Smooth muscle cell of trachea (primary cell): Measurements from ENCODE around the gene OIP5. TPM values are rescaled to one million over a fixed set of nuclear protein-coding genes. Genes with fewer than 3 reads are reported as not detected.

Experiments
- total RNA-seq: library from RNA; depleted of rRNA; stranded (reverse); fragments of >200 nt; gene quantifications from 2 replicates; pipeline ENCODE4 v1.2.1, GENCODE V29; 2014

The OIP5 gene
- total RNA-seq = 1.5 and 10.0 TPM in 2 replicates

GRCh38 chr15:41332194-41333025 lies at the start of gene OIP5, which contains the start of gene NUSAP1:
Gene OIP5, minus strand, starts transcription at chr15:41332591. Its CDS starts 30 bp downstream, at chr15:41332561.
Gene NUSAP1, plus strand, starts transcription at chr15:41332881. Its CDS starts 77 bp downstream, at chr15:41332958.

Other genes with a start within 250 kb of the OIP5 start
- gene INO80, start 216.3 kb downstream of the OIP5 start, total RNA-seq = 27.1 and 30.1 TPM in 2 replicates
- gene EXD1, start 101.8 kb downstream of the OIP5 start, total RNA-seq = under 0.01 TPM in 1 of 2 replicates, not detected in the other
- 83.0 and 115 TPM in 2 replicates for gene CHP1, start 101.3 kb downstream of the OIP5 start, total RNA-seq
- 9.1 and 107 TPM in 2 replicates for gene NUSAP1, start 290 bp upstream of the OIP5 start, total RNA-seq
- gene NDUFAF1, start 69.9 kb upstream of the OIP5 start, total RNA-seq = 20.7 and 46.1 TPM in 2 replicates
- gene RTF1, start 84.5 kb upstream of the OIP5 start, total RNA-seq = 21.8 and 36.9 TPM in 2 replicates
- gene ITPKA, start 161.3 kb upstream of the OIP5 start, total RNA-seq = 5.3 and 5.5 TPM in 2 replicates
- gene LTK, start 181.2 kb upstream of the OIP5 start, total RNA-seq = 0.17 and 0.58 TPM in 2 replicates
- 29.5 and 91.3 TPM in 2 replicates for gene RPAP1, start 211.7 kb upstream of the OIP5 start, total RNA-seq
- 10.0 and 18.0 TPM in 2 replicates for gene TYRO3, start 226.6 kb upstream of the OIP5 start, total RNA-seq